Ishikawa (cell line): ENCODE measurements around the gene RIN1.
A peak's percentile ranks its signal among the peaks of the same experiment; 100 is the strongest.

Experiments used
- CEBPB ChIP-seq: IDR thresholded peaks from 2 replicates; pipeline ENCODE4 v1.6.1; 2012
- CREB1 ChIP-seq: IDR thresholded peaks from 2 replicates; pipeline ENCODE4 v1.6.1; 2012; ENCODE audit warnings: low read depth
- EGR1 ChIP-seq: IDR thresholded peaks from 2 replicates; pipeline ENCODE4 v1.6.1; 2012
- EP300 ChIP-seq: IDR thresholded peaks from 2 replicates; pipeline ENCODE4 v1.6.1; 2012; ENCODE audit warnings: borderline replicate concordance
- FOXM1 ChIP-seq: IDR thresholded peaks from 2 replicates; pipeline ENCODE4 v1.6.1; 2012; ENCODE audit warnings: low read depth, borderline replicate concordance
- NFIC ChIP-seq: IDR thresholded peaks from 2 replicates; pipeline ENCODE4 v1.6.1; 2012
- RAD21 ChIP-seq: IDR thresholded peaks from 2 replicates; pipeline ENCODE4 v1.6.1; 2012; ENCODE audit warnings: low read depth
- TAF1 ChIP-seq: IDR thresholded peaks from 2 replicates; pipeline ENCODE4 v1.6.1; 2012; ENCODE audit warnings: low read depth, mild to moderate bottlenecking
- TCF12 ChIP-seq: IDR thresholded peaks from 2 replicates; pipeline ENCODE4 v1.6.1; 2012; ENCODE audit warnings: low read depth
- TEAD4 ChIP-seq: IDR thresholded peaks from 2 replicates; pipeline ENCODE4 v1.6.1; 2012
- YY1 ChIP-seq: IDR thresholded peaks from 2 replicates; pipeline ENCODE4 v1.6.1; 2012; ENCODE audit warnings: low read depth
- ZBTB7A ChIP-seq: IDR thresholded peaks from 2 replicates; pipeline ENCODE4 v1.6.1; 2012; ENCODE audit warnings: low read depth
- TF ChIP-seq, protein P1 (sequence below): IDR thresholded peaks from 2 replicates; pipeline ENCODE4 v1.6.1; 2012; ENCODE audit warnings: low read depth, mild to moderate bottlenecking
- TF ChIP-seq, protein P2 (sequence below): IDR thresholded peaks from 2 replicates; pipeline ENCODE4 v1.6.1; 2012
- TF ChIP-seq, protein P3 (sequence below): IDR thresholded peaks from 2 replicates; pipeline ENCODE4 v1.6.1; 2012

The RIN1 gene

DNA sequence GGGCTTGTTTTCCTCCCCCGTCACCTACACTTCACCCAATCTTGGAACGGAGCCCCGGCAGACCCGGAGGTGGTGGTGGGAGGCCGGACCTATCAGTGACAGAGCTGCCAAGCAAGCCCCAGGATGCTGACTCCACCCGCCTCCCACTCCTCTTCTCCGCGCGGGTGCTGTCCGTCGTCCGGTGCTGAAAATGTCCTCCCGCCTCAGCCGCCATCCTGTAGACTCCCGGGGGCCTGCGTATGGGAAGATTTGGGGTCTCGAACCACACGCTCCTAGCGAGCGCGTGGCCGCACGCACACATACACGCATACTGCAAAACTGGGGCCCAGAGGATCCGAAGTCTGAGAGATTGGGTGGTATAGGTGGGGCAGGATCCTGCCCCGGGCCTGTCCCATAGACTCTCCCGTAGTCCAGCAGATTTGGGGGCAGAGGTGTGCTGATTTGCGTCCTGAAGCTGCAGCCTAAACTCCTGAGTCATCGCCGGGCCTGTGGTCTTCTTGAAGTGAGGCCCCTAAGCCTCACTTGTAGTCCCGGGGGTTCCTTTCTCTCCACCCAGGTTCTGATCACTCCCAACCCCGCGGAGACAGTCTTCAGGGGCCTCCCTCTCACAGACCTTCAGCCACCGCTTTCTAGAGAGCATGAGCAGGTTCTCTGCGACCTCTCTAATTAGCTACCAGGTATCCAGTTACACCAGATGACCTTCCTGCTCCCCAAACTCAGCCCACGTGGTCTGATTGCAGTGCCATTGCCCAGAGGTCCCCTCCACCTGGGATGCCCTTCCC is 46.5 kb downstream of the RIN1 start:
- TF ChIP-seq TAF1 (no peak), FOXM1 (no peak), EP300 (no peak), RAD21 (no peak), ZBTB7A (peak; percentile 89), CEBPB (no peak), EGR1 (peak; percentile 57; the same call in 1 of the 2 replicates), NFIC (no peak), TEAD4 (no peak), YY1 (0 out of 2 replicates have a peak, but pooled peaks have one; percentile 59), CREB1 (no peak), TCF12 (no peak; the same call in 1 of the 2 replicates)
- TF ChIP-seq, protein P1, sequence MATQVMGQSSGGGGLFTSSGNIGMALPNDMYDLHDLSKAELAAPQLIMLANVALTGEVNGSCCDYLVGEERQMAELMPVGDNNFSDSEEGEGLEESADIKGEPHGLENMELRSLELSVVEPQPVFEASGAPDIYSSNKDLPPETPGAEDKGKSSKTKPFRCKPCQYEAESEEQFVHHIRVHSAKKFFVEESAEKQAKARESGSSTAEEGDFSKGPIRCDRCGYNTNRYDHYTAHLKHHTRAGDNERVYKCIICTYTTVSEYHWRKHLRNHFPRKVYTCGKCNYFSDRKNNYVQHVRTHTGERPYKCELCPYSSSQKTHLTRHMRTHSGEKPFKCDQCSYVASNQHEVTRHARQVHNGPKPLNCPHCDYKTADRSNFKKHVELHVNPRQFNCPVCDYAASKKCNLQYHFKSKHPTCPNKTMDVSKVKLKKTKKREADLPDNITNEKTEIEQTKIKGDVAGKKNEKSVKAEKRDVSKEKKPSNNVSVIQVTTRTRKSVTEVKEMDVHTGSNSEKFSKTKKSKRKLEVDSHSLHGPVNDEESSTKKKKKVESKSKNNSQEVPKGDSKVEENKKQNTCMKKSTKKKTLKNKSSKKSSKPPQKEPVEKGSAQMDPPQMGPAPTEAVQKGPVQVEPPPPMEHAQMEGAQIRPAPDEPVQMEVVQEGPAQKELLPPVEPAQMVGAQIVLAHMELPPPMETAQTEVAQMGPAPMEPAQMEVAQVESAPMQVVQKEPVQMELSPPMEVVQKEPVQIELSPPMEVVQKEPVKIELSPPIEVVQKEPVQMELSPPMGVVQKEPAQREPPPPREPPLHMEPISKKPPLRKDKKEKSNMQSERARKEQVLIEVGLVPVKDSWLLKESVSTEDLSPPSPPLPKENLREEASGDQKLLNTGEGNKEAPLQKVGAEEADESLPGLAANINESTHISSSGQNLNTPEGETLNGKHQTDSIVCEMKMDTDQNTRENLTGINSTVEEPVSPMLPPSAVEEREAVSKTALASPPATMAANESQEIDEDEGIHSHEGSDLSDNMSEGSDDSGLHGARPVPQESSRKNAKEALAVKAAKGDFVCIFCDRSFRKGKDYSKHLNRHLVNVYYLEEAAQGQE, result peak; percentile 99
- TF ChIP-seq, protein P2, sequence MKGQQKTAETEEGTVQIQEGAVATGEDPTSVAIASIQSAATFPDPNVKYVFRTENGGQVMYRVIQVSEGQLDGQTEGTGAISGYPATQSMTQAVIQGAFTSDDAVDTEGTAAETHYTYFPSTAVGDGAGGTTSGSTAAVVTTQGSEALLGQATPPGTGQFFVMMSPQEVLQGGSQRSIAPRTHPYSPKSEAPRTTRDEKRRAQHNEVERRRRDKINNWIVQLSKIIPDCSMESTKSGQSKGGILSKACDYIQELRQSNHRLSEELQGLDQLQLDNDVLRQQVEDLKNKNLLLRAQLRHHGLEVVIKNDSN, result no peak
- TF ChIP-seq, protein P3, sequence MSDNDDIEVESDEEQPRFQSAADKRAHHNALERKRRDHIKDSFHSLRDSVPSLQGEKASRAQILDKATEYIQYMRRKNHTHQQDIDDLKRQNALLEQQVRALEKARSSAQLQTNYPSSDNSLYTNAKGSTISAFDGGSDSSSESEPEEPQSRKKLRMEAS, result peak; percentile 11; the same call in 1 of the 2 replicates

DNA sequence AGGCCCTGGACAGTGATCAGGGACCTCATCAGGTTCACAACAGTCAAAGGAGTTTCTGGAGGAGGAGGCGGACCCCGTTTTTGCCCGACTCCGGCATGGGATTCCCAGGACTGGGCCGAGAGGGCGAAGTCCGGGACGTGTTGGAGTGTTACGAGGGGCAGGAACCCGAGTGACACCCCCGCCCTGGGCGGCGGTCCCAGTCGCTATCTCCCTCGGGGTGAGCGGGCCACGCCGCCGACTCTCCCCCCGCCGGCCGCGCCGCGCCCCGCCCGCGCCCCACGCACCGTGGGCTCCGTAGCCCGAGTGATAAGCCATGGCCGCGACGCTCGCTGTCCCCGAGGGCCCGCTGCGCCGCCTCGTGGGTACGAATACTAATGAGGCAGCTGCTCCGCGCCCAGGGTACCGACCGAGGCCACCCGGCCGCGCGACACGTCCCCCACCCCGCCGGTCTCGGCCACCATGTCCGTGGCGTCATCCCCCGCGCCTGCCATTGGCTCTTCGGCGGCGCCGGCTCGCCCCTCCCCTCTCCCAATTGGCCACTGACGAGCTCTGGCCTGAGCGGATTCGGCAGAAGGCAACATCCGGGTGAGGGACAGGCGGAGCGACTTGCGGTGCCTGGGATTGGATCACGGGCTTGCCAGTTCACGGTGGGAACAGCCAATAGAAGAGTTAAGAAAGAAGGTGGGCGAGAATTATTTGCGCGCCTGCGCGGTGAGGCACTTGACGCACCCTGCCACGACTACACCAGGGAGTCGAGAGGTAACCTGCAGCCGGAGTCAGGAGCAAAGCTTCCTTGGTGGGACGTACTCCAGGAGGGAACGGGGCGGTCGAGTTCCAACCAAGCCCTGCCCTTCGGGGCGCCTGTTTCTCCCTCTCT is 47.3 kb downstream of the RIN1 start, which contains the start of gene YIF1A:
YIF1A (minus strand) TSS at position 473 of the 877 bp plus-strand sequence; CDS start at position 315, 158 bp downstream.
- TF ChIP-seq CREB1 (peak; percentile 70), TAF1 (peak; percentile 83), TCF12 (peak; percentile 50; the same call in 1 of the 2 replicates), CEBPB (no peak), YY1 (peak; percentile 91), ZBTB7A (no peak), TEAD4 (no peak), EGR1 (peak; percentile 32; the same call in 1 of the 2 replicates)
- TF ChIP-seq, protein P3, result peak; percentile 83

DNA sequence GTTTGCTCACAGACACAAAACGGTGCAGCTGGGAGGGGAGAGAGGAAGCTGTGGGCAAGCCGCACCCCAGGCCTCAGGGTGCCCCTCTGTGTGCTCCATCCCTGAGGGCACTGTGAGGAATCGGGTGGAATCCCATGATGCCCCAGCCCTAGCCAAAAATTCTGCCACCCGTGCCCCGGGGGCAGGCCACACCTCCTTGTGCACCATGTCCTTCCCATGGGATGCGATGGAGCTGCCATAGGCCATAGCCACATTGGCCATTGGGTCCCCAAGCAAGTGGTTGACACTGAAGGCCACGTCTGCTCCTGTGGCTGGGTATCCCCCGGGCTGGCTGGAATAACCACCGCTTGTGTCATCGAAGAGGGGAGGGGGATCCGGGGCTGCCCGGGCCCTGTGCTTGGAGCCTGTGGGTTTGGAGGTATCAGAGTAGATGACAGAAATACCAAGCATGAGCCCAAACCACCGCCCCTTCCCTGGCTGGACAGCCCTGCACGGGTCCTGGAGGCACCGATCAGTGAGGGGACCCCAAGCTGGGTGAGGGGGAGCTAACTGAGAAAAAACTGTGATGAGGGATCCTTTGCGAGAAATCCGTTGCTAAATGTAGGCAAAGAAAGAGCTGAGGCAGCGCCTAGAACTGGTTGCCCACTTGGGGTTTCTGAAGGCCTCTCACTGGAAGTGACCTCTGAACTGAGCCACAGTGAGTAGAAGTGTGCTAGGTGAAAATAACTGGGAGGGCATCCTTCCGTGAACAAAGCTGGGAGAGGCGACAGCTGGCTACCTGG is 48.2 kb downstream of the RIN1 start:
- TF ChIP-seq TAF1 (no peak), EGR1 (no peak), YY1 (no peak), ZBTB7A (no peak), TEAD4 (no peak), CEBPB (no peak), EP300 (no peak), TCF12 (no peak), RAD21 (no peak), FOXM1 (no peak), CREB1 (no peak)
- TF ChIP-seq, protein P2, result no peak

DNA sequence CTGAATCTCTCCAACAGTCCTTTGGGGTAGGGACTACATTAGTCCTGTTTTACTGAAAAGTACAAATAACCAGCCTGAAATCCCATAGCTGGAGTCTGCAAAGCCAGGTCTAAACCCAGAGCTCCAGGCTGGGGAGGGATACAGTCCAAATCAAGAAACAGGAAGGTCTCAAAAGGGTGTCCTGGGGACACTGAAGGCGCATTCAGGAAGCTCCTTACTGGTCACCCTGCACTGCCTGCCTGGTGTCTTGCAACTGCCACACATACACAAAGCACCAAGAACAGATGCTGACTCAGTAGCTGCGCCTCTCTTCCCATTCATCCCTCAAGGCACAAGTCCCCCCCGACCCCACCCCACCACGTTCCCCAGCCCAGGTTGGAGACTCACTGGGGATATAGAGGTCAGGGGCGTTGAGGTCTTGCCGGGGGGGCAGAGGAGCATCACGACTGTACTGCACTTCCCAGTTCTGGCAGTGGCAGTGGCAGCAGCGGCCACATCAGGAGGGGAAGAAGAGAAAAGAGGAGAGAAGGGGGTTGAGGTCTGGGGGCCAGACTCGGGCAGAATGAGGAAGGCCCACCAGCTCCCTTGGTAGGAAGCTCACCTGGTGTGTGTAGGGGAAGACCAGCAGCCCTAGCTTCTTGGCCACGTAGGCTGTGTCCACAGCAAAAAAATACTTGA is 48.9 kb downstream of the RIN1 start:
- TF ChIP-seq CREB1 (no peak), TAF1 (no peak), TEAD4 (no peak), TCF12 (no peak), NFIC (no peak), FOXM1 (no peak), CEBPB (no peak), YY1 (no peak), ZBTB7A (no peak), RAD21 (no peak), EP300 (no peak)
- TF ChIP-seq, protein P1, result no peak
- TF ChIP-seq, protein P3, result no peak
- TF ChIP-seq, protein P2, result no peak
